ENCODE measurements around the gene WDR31.

The WDR31 gene

GRCh38 chr9:113364951-113365350, 24.9 kb upstream of the WDR31 start:
- Histone ChIP-seq H3K4me2 (ENCODE audit: low read length) (no peak overlapping the region), H3K9me3 (replicated peaks; ENCODE audit: low read length) (no peaks in the 10 kb centered on the region), H3K36me3 (ENCODE audit: insufficient read depth, low read length) (no peaks in the 10 kb centered on the region), H3K27me3 (ENCODE audit: control insufficient read depth, insufficient read depth, low read length) (peaks cover 2% of the 10 kb centered on the region), H3K4me3 (ENCODE audit: low read length) (no peak overlapping the region), H3K9ac (ENCODE audit: low read depth, low read length) (no peak overlapping the region), H3K4me1 (ENCODE audit: control insufficient read depth, insufficient read depth, low read length) (peaks cover 16% of the 10 kb centered on the region)

GRCh38 chr9:113363336-113363735, 23.3 kb upstream of the WDR31 start:
- no peak overlapping the region for H3K4me2 ChIP-seq (ENCODE audit: low read length)
- H3K9ac ChIP-seq (ENCODE audit: low read depth, low read length), result no peak overlapping the region
- no peaks in the 10 kb centered on the region for H3K36me3 ChIP-seq (ENCODE audit: insufficient read depth, low read length)
- no peak overlapping the region for H3K4me3 ChIP-seq (ENCODE audit: low read length)
- H3K27me3 ChIP-seq (ENCODE audit: control insufficient read depth, insufficient read depth, low read length), result peaks cover 14% of the 10 kb centered on the region
- H3K9me3 ChIP-seq (replicated peaks; ENCODE audit: low read length), result no peaks in the 10 kb centered on the region
- peaks cover 16% of the 10 kb centered on the region for H3K4me1 ChIP-seq (ENCODE audit: control insufficient read depth, insufficient read depth, low read length)

GRCh38 chr9:113361304-113362018, 21.4 kb upstream of the WDR31 start:
- Histone ChIP-seq H3K27me3 (ENCODE audit: control insufficient read depth, insufficient read depth, low read length) (peaks cover 26% of the 10 kb centered on the region), H3K9me3 (replicated peaks; ENCODE audit: low read length) (no peaks in the 10 kb centered on the region), H3K4me2 (ENCODE audit: low read length) (peak overlapping the region; percentile 39), H3K4me3 (ENCODE audit: low read length) (no peak overlapping the region), H3K4me1 (ENCODE audit: control insufficient read depth, insufficient read depth, low read length) (peaks cover 16% of the 10 kb centered on the region), H3K36me3 (ENCODE audit: insufficient read depth, low read length) (no peaks in the 10 kb centered on the region), H3K9ac (ENCODE audit: low read depth, low read length) (no peak overlapping the region)

- Histone ChIP-seq H3K36me3 (ENCODE audit: insufficient read depth, low read length) (no peaks in the 10 kb centered on the region), H3K9ac (ENCODE audit: low read depth, low read length) (no peak overlapping the region), H3K4me2 (ENCODE audit: low read length) (no peak overlapping the region), H3K4me3 (ENCODE audit: low read length) (no peak overlapping the region), H3K4me1 (ENCODE audit: control insufficient read depth, insufficient read depth, low read length) (peaks cover 16% of the 10 kb centered on the region), H3K27me3 (ENCODE audit: control insufficient read depth, insufficient read depth, low read length) (peaks cover 32% of the 10 kb centered on the region), H3K9me3 (replicated peaks; ENCODE audit: low read length) (no peaks in the 10 kb centered on the region)
These were observed 20.3 kb upstream of the WDR31 start for GRCh38 chr9:113360242-113360842.

- H3K9me3 ChIP-seq (replicated peaks; ENCODE audit: low read length), result no peaks in the 10 kb centered on the region
- H3K36me3 ChIP-seq (ENCODE audit: insufficient read depth, low read length), result no peaks in the 10 kb centered on the region
- H3K4me3 ChIP-seq (ENCODE audit: low read length), result no peak overlapping the region
- H3K9ac ChIP-seq (ENCODE audit: low read depth, low read length), result no peak overlapping the region
- peaks cover 40% of the 10 kb centered on the region for H3K27me3 ChIP-seq (ENCODE audit: control insufficient read depth, insufficient read depth, low read length)
- no peak overlapping the region for H3K4me2 ChIP-seq (ENCODE audit: low read length)
- peaks cover 16% of the 10 kb centered on the region for H3K4me1 ChIP-seq (ENCODE audit: control insufficient read depth, insufficient read depth, low read length)
These were observed 19.3 kb upstream of the WDR31 start for GRCh38 chr9:113359385-113359784.

DNA sequence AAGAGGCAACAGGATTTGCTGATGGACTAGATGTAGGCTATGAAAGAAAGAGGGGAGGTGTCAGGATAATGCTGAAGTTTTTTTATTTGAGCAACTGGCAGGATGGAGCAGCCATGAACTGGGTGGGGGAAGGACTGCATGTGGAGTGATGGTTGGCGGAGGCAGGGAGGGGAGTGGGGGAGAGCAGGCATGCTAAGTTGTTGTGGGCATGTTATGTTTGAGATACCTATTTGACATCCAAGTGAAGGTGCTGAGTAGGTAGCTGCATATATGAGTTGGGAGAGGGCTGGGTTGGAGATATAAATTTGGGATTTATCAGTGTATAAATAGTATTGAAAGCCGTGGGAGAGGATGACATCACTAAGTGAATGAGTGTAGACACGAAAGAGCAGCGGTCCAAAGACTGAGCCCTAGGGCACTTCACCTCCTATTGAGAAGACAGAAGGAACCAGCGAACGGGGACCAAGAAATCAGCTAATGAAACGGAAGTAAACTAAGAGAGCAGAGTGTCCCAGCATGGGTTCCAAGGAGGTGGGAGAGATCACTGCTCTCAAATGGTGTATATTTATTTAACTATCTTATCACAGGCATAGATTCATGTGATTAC, 16.7 kb upstream of the WDR31 start:
- no peaks in the 10 kb centered on the region for H3K36me3 ChIP-seq (ENCODE audit: insufficient read depth, low read length)

GRCh38 chr9:113355040-113355596, 15.0 kb upstream of the WDR31 start:
- H3K9ac ChIP-seq (ENCODE audit: low read depth, low read length), result no peak overlapping the region
- H3K36me3 ChIP-seq (ENCODE audit: insufficient read depth, low read length), result no peaks in the 10 kb centered on the region
- H3K4me2 ChIP-seq (ENCODE audit: low read length), result no peak overlapping the region
- peaks cover 2% of the 10 kb centered on the region for H3K4me1 ChIP-seq (ENCODE audit: control insufficient read depth, insufficient read depth, low read length)
- no peaks in the 10 kb centered on the region for H3K9me3 ChIP-seq (replicated peaks; ENCODE audit: low read length)
- peaks cover 76% of the 10 kb centered on the region for H3K27me3 ChIP-seq (ENCODE audit: control insufficient read depth, insufficient read depth, low read length)
- H3K4me3 ChIP-seq (ENCODE audit: low read length), result no peak overlapping the region

More for the DNA sequence above, 16.7 kb upstream of the WDR31 start:
- H3K4me1 ChIP-seq (ENCODE audit: control insufficient read depth, insufficient read depth, low read length), result peaks cover 10% of the 10 kb centered on the region
- peaks cover 61% of the 10 kb centered on the region for H3K27me3 ChIP-seq (ENCODE audit: control insufficient read depth, insufficient read depth, low read length)
- H3K4me2 ChIP-seq (ENCODE audit: low read length), result no peak overlapping the region
- no peak overlapping the region for H3K9ac ChIP-seq (ENCODE audit: low read depth, low read length)
- H3K4me3 ChIP-seq (ENCODE audit: low read length), result no peak overlapping the region
- no peaks in the 10 kb centered on the region for H3K9me3 ChIP-seq (replicated peaks; ENCODE audit: low read length)

DNA sequence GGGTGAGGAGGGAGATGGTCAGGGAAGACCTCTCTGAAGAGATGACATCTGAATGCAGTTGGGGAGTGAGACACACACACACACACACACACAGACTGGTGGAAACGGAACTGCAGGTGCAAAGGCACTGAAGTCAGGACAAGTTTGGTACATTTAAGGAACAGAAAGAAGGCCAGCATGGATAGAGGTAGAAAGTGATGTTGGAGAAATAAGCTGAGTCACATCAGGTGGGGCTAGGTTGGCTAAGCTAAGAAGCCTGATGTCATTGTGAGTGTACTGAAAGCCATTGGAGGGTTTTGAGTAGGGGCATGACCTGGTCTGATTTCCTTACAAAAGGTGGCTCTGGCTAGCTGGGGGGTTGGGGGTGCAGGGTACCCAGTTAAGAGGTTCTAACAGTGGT, 12.3 kb upstream of the WDR31 start:
- Histone ChIP-seq H3K36me3 (ENCODE audit: insufficient read depth, low read length) (no peaks in the 10 kb centered on the region), H3K4me1 (ENCODE audit: control insufficient read depth, insufficient read depth, low read length) (peaks cover 8% of the 10 kb centered on the region), H3K27me3 (ENCODE audit: control insufficient read depth, insufficient read depth, low read length) (peaks cover 84% of the 10 kb centered on the region), H3K4me3 (ENCODE audit: low read length) (no peak overlapping the region), H3K4me2 (ENCODE audit: low read length) (no peak overlapping the region), H3K9ac (ENCODE audit: low read depth, low read length) (no peak overlapping the region), H3K9me3 (replicated peaks; ENCODE audit: low read length) (no peaks in the 10 kb centered on the region)

GRCh38 chr9:113352006-113352405, 11.9 kb upstream of the WDR31 start:
- H3K9ac ChIP-seq (ENCODE audit: low read depth, low read length), result no peak overlapping the region
- H3K27me3 ChIP-seq (ENCODE audit: control insufficient read depth, insufficient read depth, low read length), result peaks cover 84% of the 10 kb centered on the region
- H3K4me1 ChIP-seq (ENCODE audit: control insufficient read depth, insufficient read depth, low read length), result peaks cover 8% of the 10 kb centered on the region
- H3K4me2 ChIP-seq (ENCODE audit: low read length), result no peak overlapping the region
- H3K4me3 ChIP-seq (ENCODE audit: low read length), result no peak overlapping the region
- no peaks in the 10 kb centered on the region for H3K36me3 ChIP-seq (ENCODE audit: insufficient read depth, low read length)
- no peaks in the 10 kb centered on the region for H3K9me3 ChIP-seq (replicated peaks; ENCODE audit: low read length)

GRCh38 chr9:113350937-113351336, 10.9 kb upstream of the WDR31 start:
- Histone ChIP-seq H3K4me3 (ENCODE audit: low read length) (no peak overlapping the region), H3K4me2 (ENCODE audit: low read length) (no peak overlapping the region), H3K4me1 (ENCODE audit: control insufficient read depth, insufficient read depth, low read length) (peaks cover 8% of the 10 kb centered on the region), H3K36me3 (ENCODE audit: insufficient read depth, low read length) (no peaks in the 10 kb centered on the region), H3K27me3 (ENCODE audit: control insufficient read depth, insufficient read depth, low read length) (peaks cover 82% of the 10 kb centered on the region), H3K9me3 (replicated peaks; ENCODE audit: low read length) (no peaks in the 10 kb centered on the region), H3K9ac (ENCODE audit: low read depth, low read length) (no peak overlapping the region)

DNA sequence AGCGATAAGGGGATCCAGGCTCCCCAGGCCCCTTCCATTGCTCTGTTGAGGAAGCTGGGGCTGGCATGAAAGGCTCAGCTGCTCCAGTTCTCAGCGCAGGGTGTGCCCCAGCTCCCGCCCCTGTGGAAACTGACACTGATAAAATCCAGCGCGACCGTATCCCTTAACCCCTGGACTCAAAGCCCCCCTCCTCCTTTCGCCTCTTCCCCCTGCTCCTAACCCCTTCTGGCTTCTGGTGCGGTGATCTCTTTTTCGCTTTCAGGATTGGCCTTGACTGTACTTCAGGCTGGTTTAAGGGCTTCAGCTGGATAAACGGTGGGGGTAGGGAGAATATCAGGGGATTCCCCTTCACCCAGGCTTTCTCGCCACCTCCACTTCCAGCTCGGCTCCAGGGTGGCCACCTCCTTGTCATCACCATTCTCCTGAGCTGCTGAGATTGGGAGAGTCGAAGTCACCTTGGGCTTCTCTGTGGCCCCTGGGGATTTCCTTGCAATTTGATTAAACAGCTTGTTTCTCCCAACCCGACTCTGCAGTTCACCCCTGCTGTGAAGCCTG, 10.1 kb upstream of the WDR31 start:
- no peak overlapping the region for H3K9ac ChIP-seq (ENCODE audit: low read depth, low read length)
- H3K36me3 ChIP-seq (ENCODE audit: insufficient read depth, low read length), result no peaks in the 10 kb centered on the region
- H3K4me3 ChIP-seq (ENCODE audit: low read length), result no peak overlapping the region
- no peaks in the 10 kb centered on the region for H3K9me3 ChIP-seq (replicated peaks; ENCODE audit: low read length)
- peak overlapping the region; percentile 77 for H3K4me2 ChIP-seq (ENCODE audit: low read length)
- H3K27me3 ChIP-seq (ENCODE audit: control insufficient read depth, insufficient read depth, low read length), result peaks cover 77% of the 10 kb centered on the region
- peaks cover 8% of the 10 kb centered on the region for H3K4me1 ChIP-seq (ENCODE audit: control insufficient read depth, insufficient read depth, low read length)
